Measurements from ENCODE around the gene CHCHD6. TPM values are rescaled to one million over a fixed set of nuclear protein-coding genes. Genes with fewer than 3 reads are reported as not detected.

Gene CHCHD6
- total and polyA plus RNA-seq, 4 donors, result 22.5 to 70.2 (median 49.7) TPM

- Histone ChIP-seq H3K4me1 (ENCODE audit: control insufficient read depth, insufficient read depth, low read length) (peaks cover 42% of the 10 kb centered on the region), H3K4me3 (ENCODE audit: low read depth, low read length) (no peak overlapping the region), H3K9me3 (ENCODE audit: control insufficient read depth, insufficient read depth, low read length) (no peaks in the 10 kb centered on the region), H3K36me3 (ENCODE audit: control insufficient read depth, insufficient read depth, low read length) (peaks cover 17% of the 10 kb centered on the region), H3K27ac (ENCODE audit: low read depth, low read length) (no peak overlapping the region), H3K27me3 (ENCODE audit: control insufficient read depth, insufficient read depth, low read length) (no peaks in the 10 kb centered on the region)
- WGBS (ENCODE audit: insufficient coverage), result 91% methylated on average over 10 of the region's 10 CpGs
- DNase-seq (ENCODE audit: low read depth in 4 of 6, low spot score in 6 of 6), result no peak
Observed at GRCh38 chr3:126891791-126892190, 187.8 kb downstream of the CHCHD6 start.

GRCh38 chr3:126893651-126894050 lies 189.6 kb downstream of the CHCHD6 start:
- Histone ChIP-seq H3K4me3 (ENCODE audit: low read depth, low read length) (no peak overlapping the region), H3K27ac (ENCODE audit: low read depth, low read length) (no peak overlapping the region), H3K36me3 (ENCODE audit: control insufficient read depth, insufficient read depth, low read length) (peaks cover 16% of the 10 kb centered on the region), H3K27me3 (ENCODE audit: control insufficient read depth, insufficient read depth, low read length) (no peaks in the 10 kb centered on the region), H3K9me3 (ENCODE audit: control insufficient read depth, insufficient read depth, low read length) (no peaks in the 10 kb centered on the region), H3K4me1 (ENCODE audit: control insufficient read depth, insufficient read depth, low read length) (peaks cover 43% of the 10 kb centered on the region)
- 86% methylated on average over 2 of the region's 2 CpGs for WGBS (ENCODE audit: insufficient coverage)
- DNase-seq (ENCODE audit: low read depth in 4 of 6, low spot score in 6 of 6), result no peak

GRCh38 chr3:126894475-126894874 lies 190.4 kb downstream of the CHCHD6 start:
- no peaks in the 10 kb centered on the region for H3K27me3 ChIP-seq (ENCODE audit: control insufficient read depth, insufficient read depth, low read length)
- no peak overlapping the region for H3K27ac ChIP-seq (ENCODE audit: low read depth, low read length)
- no peak overlapping the region for H3K4me3 ChIP-seq (ENCODE audit: low read depth, low read length)
- WGBS (ENCODE audit: insufficient coverage), result 87% methylated on average over 3 of the region's 4 CpGs
- peaks cover 35% of the 10 kb centered on the region for H3K4me1 ChIP-seq (ENCODE audit: control insufficient read depth, insufficient read depth, low read length)
- H3K36me3 ChIP-seq (ENCODE audit: control insufficient read depth, insufficient read depth, low read length), result peaks cover 8% of the 10 kb centered on the region
- DNase-seq (ENCODE audit: low read depth in 4 of 6, low spot score in 6 of 6), result no peak
- H3K9me3 ChIP-seq (ENCODE audit: control insufficient read depth, insufficient read depth, low read length), result no peaks in the 10 kb centered on the region

- H3K9me3 ChIP-seq (ENCODE audit: control insufficient read depth, insufficient read depth, low read length), result no peaks in the 10 kb centered on the region
- no peak overlapping the region for H3K27ac ChIP-seq (ENCODE audit: low read depth, low read length)
- no peak overlapping the region for H3K4me3 ChIP-seq (ENCODE audit: low read depth, low read length)
- peaks cover 27% of the 10 kb centered on the region for H3K4me1 ChIP-seq (ENCODE audit: control insufficient read depth, insufficient read depth, low read length)
- 72% methylated on average over 7 of the region's 7 CpGs for WGBS (ENCODE audit: insufficient coverage)
- no peaks in the 10 kb centered on the region for H3K27me3 ChIP-seq (ENCODE audit: control insufficient read depth, insufficient read depth, low read length)
- DNase-seq (ENCODE audit: low read depth in 4 of 6, low spot score in 6 of 6), result peak in 1 of 6 donors; percentile 38
- H3K36me3 ChIP-seq (ENCODE audit: control insufficient read depth, insufficient read depth, low read length), result peaks cover 4% of the 10 kb centered on the region
Observed at GRCh38 chr3:126895178-126896066, 191.4 kb downstream of the CHCHD6 start.

GRCh38 chr3:126896067-126896441 lies 192.0 kb downstream of the CHCHD6 start:
- H3K27me3 ChIP-seq (ENCODE audit: control insufficient read depth, insufficient read depth, low read length), result no peaks in the 10 kb centered on the region
- peaks cover 4% of the 10 kb centered on the region for H3K36me3 ChIP-seq (ENCODE audit: control insufficient read depth, insufficient read depth, low read length)
- no peaks in the 10 kb centered on the region for H3K9me3 ChIP-seq (ENCODE audit: control insufficient read depth, insufficient read depth, low read length)
- no peak overlapping the region for H3K4me3 ChIP-seq (ENCODE audit: low read depth, low read length)
- H3K27ac ChIP-seq (ENCODE audit: low read depth, low read length), result no peak overlapping the region
- DNase-seq (ENCODE audit: low read depth in 4 of 6, low spot score in 6 of 6), result no peak
- no CpG with 5 or more reads among the region's 1 CpG for WGBS (ENCODE audit: insufficient coverage)
- peaks cover 27% of the 10 kb centered on the region for H3K4me1 ChIP-seq (ENCODE audit: control insufficient read depth, insufficient read depth, low read length)

- H3K9me3 ChIP-seq (ENCODE audit: control insufficient read depth, insufficient read depth, low read length), result no peaks in the 10 kb centered on the region
Observed at GRCh38 chr3:126896968-126897367, 192.9 kb downstream of the CHCHD6 start.

GRCh38 chr3:126897943-126898342 lies 193.9 kb downstream of the CHCHD6 start:
- H3K27me3 ChIP-seq (ENCODE audit: control insufficient read depth, insufficient read depth, low read length), result no peaks in the 10 kb centered on the region
- no peak overlapping the region for H3K4me3 ChIP-seq (ENCODE audit: low read depth, low read length)
- H3K4me1 ChIP-seq (ENCODE audit: control insufficient read depth, insufficient read depth, low read length), result peaks cover 27% of the 10 kb centered on the region
- H3K9me3 ChIP-seq (ENCODE audit: control insufficient read depth, insufficient read depth, low read length), result no peaks in the 10 kb centered on the region
- WGBS (ENCODE audit: insufficient coverage), result 91% methylated on average over 7 of the region's 7 CpGs
- DNase-seq (ENCODE audit: low read depth in 4 of 6, low spot score in 6 of 6), result no peak
- H3K27ac ChIP-seq (ENCODE audit: low read depth, low read length), result no peak overlapping the region
- H3K36me3 ChIP-seq (ENCODE audit: control insufficient read depth, insufficient read depth, low read length), result no peaks in the 10 kb centered on the region

More at GRCh38 chr3:126896968-126897367, 192.9 kb downstream of the CHCHD6 start:
- no peak overlapping the region for H3K27ac ChIP-seq (ENCODE audit: low read depth, low read length)
- DNase-seq (ENCODE audit: low read depth in 4 of 6, low spot score in 6 of 6), result peak in 1 of 6 donors; percentile 52
- peaks cover 27% of the 10 kb centered on the region for H3K4me1 ChIP-seq (ENCODE audit: control insufficient read depth, insufficient read depth, low read length)
- no peaks in the 10 kb centered on the region for H3K27me3 ChIP-seq (ENCODE audit: control insufficient read depth, insufficient read depth, low read length)
- WGBS (ENCODE audit: insufficient coverage), result 21% methylated on average over 5 of the region's 6 CpGs
- no peak overlapping the region for H3K4me3 ChIP-seq (ENCODE audit: low read depth, low read length)
- H3K36me3 ChIP-seq (ENCODE audit: control insufficient read depth, insufficient read depth, low read length), result peaks cover under 1% of the 10 kb centered on the region

- no peaks in the 10 kb centered on the region for H3K9me3 ChIP-seq (ENCODE audit: control insufficient read depth, insufficient read depth, low read length)
- no peak overlapping the region for H3K27ac ChIP-seq (ENCODE audit: low read depth, low read length)
- WGBS (ENCODE audit: insufficient coverage), result 100% methylated on average over 8 of the region's 10 CpGs
- peaks cover 18% of the 10 kb centered on the region for H3K4me1 ChIP-seq (ENCODE audit: control insufficient read depth, insufficient read depth, low read length)
- no peak for DNase-seq (ENCODE audit: low read depth in 4 of 6, low spot score in 6 of 6)
- H3K27me3 ChIP-seq (ENCODE audit: control insufficient read depth, insufficient read depth, low read length), result no peaks in the 10 kb centered on the region
- H3K4me3 ChIP-seq (ENCODE audit: low read depth, low read length), result no peak overlapping the region
- H3K36me3 ChIP-seq (ENCODE audit: control insufficient read depth, insufficient read depth, low read length), result no peaks in the 10 kb centered on the region
Observed at GRCh38 chr3:126900859-126901540, 197.0 kb downstream of the CHCHD6 start.

- Histone ChIP-seq H3K36me3 (ENCODE audit: control insufficient read depth, insufficient read depth, low read length) (no peaks in the 10 kb centered on the region), H3K4me3 (ENCODE audit: low read depth, low read length) (no peak overlapping the region), H3K27ac (ENCODE audit: low read depth, low read length) (no peak overlapping the region), H3K4me1 (ENCODE audit: control insufficient read depth, insufficient read depth, low read length) (peaks cover 13% of the 10 kb centered on the region), H3K27me3 (ENCODE audit: control insufficient read depth, insufficient read depth, low read length) (no peaks in the 10 kb centered on the region), H3K9me3 (ENCODE audit: control insufficient read depth, insufficient read depth, low read length) (no peaks in the 10 kb centered on the region)
- no peak for DNase-seq (ENCODE audit: low read depth in 4 of 6, low spot score in 6 of 6)
- whole genome bisulfite sequencing (ENCODE audit: insufficient coverage), result 92% methylated on average over 2 of the region's 8 CpGs
Observed at GRCh38 chr3:126901631-126902030, 197.6 kb downstream of the CHCHD6 start.
